22Rv1 (cell line): Measurements from ENCODE around the gene FAM184A.
"Not testable (repeated sequence)": the region's sequence is repeated elsewhere in the genome, so short reads cannot be mapped to it uniquely, and the experiment has no call there.

ENCODE experiments used
- H3K27ac ChIP-seq: fragments of 450-650 bp; 2 replicates; pipeline ENCODE4 v1.5.1; 2017
- CTCF ChIP-seq: fragments of 450-650 bp; IDR thresholded peaks from 2 replicates; pipeline ENCODE4 v1.5.1; 2017; ENCODE audit warnings: mild to moderate bottlenecking
- ZFX ChIP-seq: fragments of 450-650 bp; IDR thresholded peaks from 2 replicates; pipeline ENCODE4 v1.6.1; 2017; ENCODE audit warnings: antibody characterized with exemption, borderline replicate concordance

FAM184A gene

GRCh38 chr6:119006974-119007373, 71.5 kb downstream of the FAM184A start:
- TF ChIP-seq ZFX (no peak), CTCF (no peak)
- no peak overlapping the region for H3K27ac ChIP-seq

- H3K27ac ChIP-seq: no peak overlapping the region
- TF ChIP-seq ZFX (no peak), CTCF (no peak)
These were observed 76.4 kb downstream of the FAM184A start for GRCh38 chr6:119002069-119002468.

- TF ChIP-seq ZFX (no peak), CTCF (no peak)
These were observed 78.9 kb downstream of the FAM184A start for GRCh38 chr6:118999494-119000040.

GRCh38 chr6:118997426-118997825, 81.0 kb downstream of the FAM184A start:
- H3K27ac ChIP-seq: not testable (repeated sequence)

More at GRCh38 chr6:118999494-119000040, 78.9 kb downstream of the FAM184A start:
- no peak overlapping the region for H3K27ac ChIP-seq

GRCh38 chr6:118996289-118996820, 82.1 kb downstream of the FAM184A start:
- TF ChIP-seq ZFX: no peak
- TF ChIP-seq CTCF: no peak
- H3K27ac ChIP-seq: no peak overlapping the region

GRCh38 chr6:118993803-118994251, 84.6 kb downstream of the FAM184A start:
- H3K27ac ChIP-seq: no peak overlapping the region
- TF ChIP-seq ZFX (no peak), CTCF (no peak)

- no peak for TF ChIP-seq CTCF
- no peak for TF ChIP-seq ZFX
These were observed 85.1 kb downstream of the FAM184A start for GRCh38 chr6:118993358-118993757.

More at GRCh38 chr6:118993358-118993757, 85.1 kb downstream of the FAM184A start:
- H3K27ac ChIP-seq: no peak overlapping the region
